Posterior vena cava (tissue), 2 donors: Measurements from ENCODE around the gene ATG12. TPM values are rescaled to one million over a fixed set of nuclear protein-coding genes. Genes with fewer than 3 reads are reported as not detected.
A peak's percentile ranks its signal among the peaks of the same experiment; 100 is the strongest.
"Not testable (repeated sequence)": the region's sequence is repeated elsewhere in the genome, so short reads cannot be mapped to it uniquely, and the experiment has no call there.

ENCODE experiments used
- DNase-seq: peaks from one replicate; pipeline ENCODE4 v3.0.0-alpha.2; 2020; ENCODE audit warnings: low spot score
- intact Hi-C, 2 donors: fragments of 100-400 bp; cut with DNase I; formaldehyde crosslinking; loops; one replicate each; pipeline versions ENCODE4 v1.14.1 to v1.14.2; 2022 to 2023
- long read RNA-seq, 2 donors: library from polyadenylated mRNA; unstranded; transcript quantifications; one replicate each; pipeline ENCODE4 v2.0.0, GENCODE V29; 2020 to 2021
- total RNA-seq, 2 donors: library from RNA; stranded (reverse); fragmentation: NEBNext Ultra II Directional; extraction: Animal tissue kit (Norgen Biotek cat#: 25700); gene quantifications; one replicate each; pipeline ENCODE4 v1.2.1, GENCODE V29; 2021
- donor health status: DM: yes; HTN: yes; CAD: no.
- donor health status: DM: yes; HTN: yes; CAD: no.

ATG12 gene
- total RNA-seq = 10 to 100 TPM; 41.2 to 42.0 TPM
- long read RNA-seq, donor 1, full-length matches to known transcripts = 26 of 32 reads
- long read RNA-seq, donor 1, partial matches to known transcripts = 3 of 32 reads
- long read RNA-seq, donor 1, other reads (novel, unspliced or antisense) = 3 of 32 reads
- long read RNA-seq, donor 2, full-length matches to known transcripts = 169 of 175 reads
- long read RNA-seq, donor 2, partial matches to known transcripts = 1 of 175 reads
- long read RNA-seq, donor 2, other reads (novel, unspliced or antisense) = 5 of 175 reads

GRCh38 chr5:115841382-115842088 is at the start of gene ATG12, which contains the start of gene AP3S1:
Gene ATG12, minus strand, starts transcription at chr5:115841565. Its CDS starts 13 bp downstream, at chr5:115841552.
Gene AP3S1, plus strand, starts transcription at chr5:115841935. Its CDS starts 103 bp downstream, at chr5:115842038.
- DNase-seq = peak; percentile 96
- intact Hi-C loops = no loop called here

- intact Hi-C loops = no loop called here
These were observed 46.7 kb upstream of the ATG12 start for GRCh38 chr5:115888027-115888426.

GRCh38 chr5:115885208-115885607 is 43.8 kb upstream of the ATG12 start:
- intact Hi-C loops, DNase-seq: not testable (repeated sequence)

More at GRCh38 chr5:115888027-115888426, 46.7 kb upstream of the ATG12 start:
- DNase-seq = no peak

GRCh38 chr5:115884704-115885103 is 43.3 kb upstream of the ATG12 start:
- intact Hi-C loops = no loop called here
- DNase-seq = no peak

- DNase-seq, intact Hi-C loops: not testable (repeated sequence)
These were observed 41.1 kb upstream of the ATG12 start for GRCh38 chr5:115882434-115882833.

GRCh38 chr5:115877342-115877741 is 36.0 kb upstream of the ATG12 start:
- intact Hi-C loops, DNase-seq: not testable (repeated sequence)

- intact Hi-C loops = no loop called here
- no peak for DNase-seq
These were observed 34.1 kb upstream of the ATG12 start for GRCh38 chr5:115875447-115875846.

- DNase-seq = no peak
- intact Hi-C loops = no loop called here
These were observed 32.0 kb upstream of the ATG12 start for GRCh38 chr5:115873392-115873791.

- DNase-seq = no peak
- intact Hi-C loops = no loop called here
These were observed 31.1 kb upstream of the ATG12 start for GRCh38 chr5:115872447-115872846.

GRCh38 chr5:115869256-115869795 is 28.0 kb upstream of the ATG12 start:
- DNase-seq = no peak

GRCh38 chr5:115859378-115859777 is 18.0 kb upstream of the ATG12 start:
- no peak for DNase-seq
- intact Hi-C loops = no loop called here

More at GRCh38 chr5:115869256-115869795, 28.0 kb upstream of the ATG12 start:
- intact Hi-C loops = no loop called here

- DNase-seq = no peak
- intact Hi-C loops = no loop called here
These were observed 17.0 kb upstream of the ATG12 start for GRCh38 chr5:115858396-115858795.

- no peak for DNase-seq
These were observed 16.4 kb upstream of the ATG12 start for GRCh38 chr5:115857626-115858349.

GRCh38 chr5:115857057-115857479 is 15.7 kb upstream of the ATG12 start:
- no peak for DNase-seq
- intact Hi-C loops = no loop called here

More at GRCh38 chr5:115857626-115858349, 16.4 kb upstream of the ATG12 start:
- intact Hi-C loops = no loop called here

GRCh38 chr5:115855959-115856358 is 14.6 kb upstream of the ATG12 start:
- DNase-seq = no peak
- intact Hi-C loops = no loop called here

GRCh38 chr5:115854139-115854538 is 12.8 kb upstream of the ATG12 start:
- DNase-seq = no peak
- intact Hi-C loops = no loop called here

- intact Hi-C loops = no loop called here
- no peak for DNase-seq
These were observed 9.5 kb upstream of the ATG12 start for GRCh38 chr5:115850744-115851416.

- DNase-seq = no peak
- intact Hi-C loops = no loop called here
These were observed 8.0 kb upstream of the ATG12 start for GRCh38 chr5:115849258-115849798.

GRCh38 chr5:115847290-115847689 is 5.9 kb upstream of the ATG12 start:
- intact Hi-C loops = no loop called here
- no peak for DNase-seq
